ENCODE results near the gene IL1R1.

- TF ChIP-seq, protein P1, sequence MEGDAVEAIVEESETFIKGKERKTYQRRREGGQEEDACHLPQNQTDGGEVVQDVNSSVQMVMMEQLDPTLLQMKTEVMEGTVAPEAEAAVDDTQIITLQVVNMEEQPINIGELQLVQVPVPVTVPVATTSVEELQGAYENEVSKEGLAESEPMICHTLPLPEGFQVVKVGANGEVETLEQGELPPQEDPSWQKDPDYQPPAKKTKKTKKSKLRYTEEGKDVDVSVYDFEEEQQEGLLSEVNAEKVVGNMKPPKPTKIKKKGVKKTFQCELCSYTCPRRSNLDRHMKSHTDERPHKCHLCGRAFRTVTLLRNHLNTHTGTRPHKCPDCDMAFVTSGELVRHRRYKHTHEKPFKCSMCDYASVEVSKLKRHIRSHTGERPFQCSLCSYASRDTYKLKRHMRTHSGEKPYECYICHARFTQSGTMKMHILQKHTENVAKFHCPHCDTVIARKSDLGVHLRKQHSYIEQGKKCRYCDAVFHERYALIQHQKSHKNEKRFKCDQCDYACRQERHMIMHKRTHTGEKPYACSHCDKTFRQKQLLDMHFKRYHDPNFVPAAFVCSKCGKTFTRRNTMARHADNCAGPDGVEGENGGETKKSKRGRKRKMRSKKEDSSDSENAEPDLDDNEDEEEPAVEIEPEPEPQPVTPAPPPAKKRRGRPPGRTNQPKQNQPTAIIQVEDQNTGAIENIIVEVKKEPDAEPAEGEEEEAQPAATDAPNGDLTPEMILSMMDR (IDR thresholded peaks at IDR 0.05), result no peak
- no peak for TF ChIP-seq POLR2A (IDR thresholded peaks at IDR 0.05)
These were observed 84.3 kb downstream of the IL1R1 start for GRCh38 chr2:102226612-102227391.
